Small intestine (tissue), 7 donors: Measurements from ENCODE around the gene DECR2. TPM values are rescaled to one million over a fixed set of nuclear protein-coding genes. Genes with fewer than 3 reads are reported as not detected.
"Not testable (repeated sequence)": the region's sequence is repeated elsewhere in the genome, so short reads cannot be mapped to it uniquely, and the experiment has no call there.

ENCODE experiments used
- DNase-seq, 2 donors: peaks; one replicate each; pipeline versions ENCODE4 v3.0.0 to v3.0.0-alpha.2; 2013
- FAIRE-seq: peaks from 2 replicates; lab custom pipeline; 2012; peaks lifted over from hg19 to GRCh38; lab: Jason Lieb, UNC
- H3K27ac ChIP-seq, 3 donors: one replicate each; pipeline ENCODE4 v1.5.1; 2013; ENCODE audit warnings: low read length in 2 of 3, mild to moderate bottlenecking in 2 of 3, control low read depth in 1 of 3, inconsistent platforms in 1 of 3, low read depth in 1 of 3, moderate library complexity in 1 of 3
- H3K27me3 ChIP-seq, 3 donors: one replicate each; pipeline ENCODE4 v1.6.1; 2013; ENCODE audit warnings: low read length in 3 of 3, inconsistent platforms in 1 of 3; ENCODE audit not compliant: control insufficient read depth in 3 of 3, insufficient read depth in 3 of 3
- H3K36me3 ChIP-seq, 3 donors: one replicate each; pipeline ENCODE4 v1.6.1; 2013; ENCODE audit warnings: low read length in 3 of 3, inconsistent platforms in 1 of 3, low read depth in 1 of 3, mild to moderate bottlenecking in 1 of 3, moderate library complexity in 1 of 3; ENCODE audit not compliant: control insufficient read depth in 3 of 3, insufficient read depth in 2 of 3
- H3K4me1 ChIP-seq, 3 donors: one replicate each; pipeline ENCODE4 v1.6.1; 2013; ENCODE audit warnings: low read length in 2 of 3, inconsistent platforms in 1 of 3, low read depth in 1 of 3, mild to moderate bottlenecking in 1 of 3, moderate library complexity in 1 of 3; ENCODE audit not compliant: control insufficient read depth in 3 of 3, insufficient read depth in 2 of 3
- H3K4me3 ChIP-seq, 3 donors: one replicate each; pipeline ENCODE4 v1.5.1; 2013; ENCODE audit warnings: low read length in 3 of 3, control low read depth in 1 of 3, inconsistent platforms in 1 of 3, low read depth in 1 of 3, mild to moderate bottlenecking in 1 of 3, moderate library complexity in 1 of 3
- H3K9me3 ChIP-seq, 2 donors: one replicate each; pipeline ENCODE4 v1.6.1; 2013; ENCODE audit warnings: low read depth in 1 of 2, low read length in 1 of 2; ENCODE audit not compliant: control insufficient read depth in 2 of 2, insufficient read depth in 1 of 2
- WGBS, 3 donors: extraction: QIAGEN DNeasy Blood & Tissue Kit; methylation state at CpG; one replicate each; pipeline ENCODE4 v1.1.7; 2013; 5-methylcytosine and 5-hydroxymethylcytosine counted together
- polyA plus RNA-seq, 4 donors: library from polyadenylated mRNA; stranded (reverse) in 3 of 4; unstranded in 1 of 4; fragments of 200-250 nt in 3 of 4; fragments of 120-200 nt in 1 of 4; gene quantifications; one replicate each; pipeline versions ENCODE4 v1.2.1 to v1.2.3, GENCODE V29; 2013
- donor health status: healthy with polysubstance abuse.
- donor health status: control.
- donor health status: control.
- donor health status: Bipolar disorder and iron deficiency.
- donor health status: healthy.

The DECR2 gene
- polyA plus RNA-seq, 4 donors: 46.7 to 154 (median 99.2) TPM

DNA sequence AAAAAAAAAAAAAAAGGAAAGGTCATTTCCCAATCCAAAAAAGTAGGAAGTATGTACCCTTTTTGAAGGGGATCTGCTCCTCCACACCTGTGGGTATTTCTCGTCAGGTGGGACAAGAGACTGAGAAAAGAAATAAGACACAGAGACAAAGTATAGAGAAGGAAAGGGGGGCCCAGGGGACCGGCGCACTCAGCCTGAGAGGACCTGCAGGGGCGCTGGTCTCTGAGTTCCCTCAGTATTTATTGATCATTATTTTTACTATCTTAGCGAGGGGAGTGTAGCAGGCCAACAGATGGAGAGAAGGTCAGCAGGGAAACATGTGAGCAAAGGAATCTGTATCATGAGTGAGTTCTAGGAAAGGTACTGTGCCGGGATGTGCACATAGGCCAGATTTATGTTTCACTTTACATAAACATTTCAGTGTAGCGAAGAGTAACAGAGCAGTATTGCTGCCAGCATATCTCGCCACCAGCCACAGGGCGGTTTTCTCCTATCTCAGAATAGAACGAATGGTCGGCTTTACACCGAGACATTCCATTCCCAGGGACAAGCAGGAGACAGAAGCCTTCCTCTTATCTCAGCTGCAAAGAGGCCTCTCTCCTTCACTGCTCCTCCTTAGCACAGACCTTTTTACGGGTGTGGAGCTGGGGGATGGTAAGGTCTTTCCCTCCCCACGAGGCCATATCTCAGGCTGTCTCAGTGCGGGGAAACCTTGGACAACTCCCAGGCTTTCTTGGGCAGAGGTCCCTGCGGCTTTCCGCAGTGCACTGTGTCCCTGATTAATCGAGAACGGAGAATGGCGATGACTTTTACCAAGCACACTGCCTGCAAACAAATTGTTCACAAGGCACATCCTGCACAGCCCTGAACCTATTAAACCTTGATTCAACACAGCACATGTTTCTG is 13.7 kb upstream of the DECR2 start:
- H3K4me3 ChIP-seq: peak overlapping the region in 1 of 3 donors; percentile 4
- peak; percentile 29 to 79 for DNase-seq
- peaks cover 0 to 18% (median 0%) of the 10 kb centered on the region in 3 donors for H3K36me3 ChIP-seq
- H3K9me3 ChIP-seq, H3K27me3 ChIP-seq, FAIRE-seq: not testable (repeated sequence)
- 21 to 38% (median 31%) methylated on average over 20 of the region's 20 CpGs for whole genome bisulfite sequencing, 3 donors
- peak overlapping the region in 1 of 3 donors; percentile 51 for H3K27ac ChIP-seq
- peaks cover 0 to 36% (median 0%) of the 10 kb centered on the region in 3 donors for H3K4me1 ChIP-seq

DNA sequence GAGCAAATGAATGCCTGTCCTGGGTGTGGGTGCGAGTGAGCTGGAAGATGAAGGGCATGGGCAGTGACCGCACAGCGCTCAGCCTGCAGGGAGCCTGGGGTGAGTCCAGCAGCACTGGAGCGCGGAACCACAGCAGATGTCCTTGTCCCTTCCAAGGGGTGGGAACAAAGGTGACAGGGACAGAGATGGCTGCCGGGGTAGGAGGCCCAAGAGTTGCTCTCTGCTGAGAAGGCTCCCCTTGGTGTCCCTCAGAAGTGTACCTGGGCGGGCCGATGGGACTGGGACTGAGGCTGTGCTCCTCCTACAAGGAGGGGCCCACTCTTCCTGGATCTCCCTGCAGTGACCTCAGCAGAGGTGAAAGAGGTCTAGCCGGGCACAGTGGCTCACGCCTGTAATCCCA is 12.3 kb upstream of the DECR2 start:
- DNase-seq (no peak), FAIRE-seq (no peak)
- Histone ChIP-seq H3K27ac (peak overlapping the region in 1 of 3 donors; percentile 52), H3K4me3 (no peak overlapping the region), H3K27me3 (no peaks in the 10 kb centered on the region), H3K4me1 (peaks cover 0 to 24% (median 0%) of the 10 kb centered on the region in 3 donors), H3K9me3 (peaks cover 0 to 6% of the 10 kb centered on the region in 2 donors), H3K36me3 (peaks cover 0 to 13% (median 0%) of the 10 kb centered on the region in 3 donors)
- 84 to 85% (median 85%) methylated on average over 10 of the region's 10 CpGs for WGBS, 3 donors

DNA sequence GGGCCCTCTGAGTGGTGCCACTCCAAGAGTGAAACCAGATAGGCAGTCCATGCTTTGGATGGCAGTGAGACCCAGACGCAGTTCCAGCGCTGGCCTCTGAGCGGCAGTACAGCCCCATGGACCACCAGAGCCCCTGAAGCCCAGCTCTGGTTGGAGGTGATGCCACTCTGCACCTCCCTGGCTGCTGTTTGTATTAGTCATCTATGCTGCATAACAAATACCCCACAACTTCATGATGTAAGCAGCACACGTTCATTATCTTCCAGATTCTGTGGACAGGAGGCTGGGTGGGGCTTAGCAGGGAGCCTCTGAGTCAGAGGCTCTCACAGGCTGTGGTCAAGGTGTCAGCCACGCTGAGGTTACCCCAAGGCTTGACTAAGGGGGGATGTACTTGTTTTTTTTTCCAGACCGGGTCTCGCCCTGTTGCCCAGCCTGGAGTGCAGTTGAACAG is 9.8 kb upstream of the DECR2 start:
- Histone ChIP-seq H3K27ac (no peak overlapping the region), H3K27me3 (no peaks in the 10 kb centered on the region), H3K9me3 (peaks cover 0 to 6% of the 10 kb centered on the region in 2 donors), H3K4me3 (no peak overlapping the region), H3K4me1 (peaks cover 0 to 31% (median 3%) of the 10 kb centered on the region in 3 donors), H3K36me3 (peaks cover 0 to 8% (median 0%) of the 10 kb centered on the region in 3 donors)
- FAIRE-seq (no peak), DNase-seq (peak; percentile 49 to 59)
- WGBS, 3 donors: 59 to 71% (median 63%) methylated on average over 7 of the region's 7 CpGs

DNA sequence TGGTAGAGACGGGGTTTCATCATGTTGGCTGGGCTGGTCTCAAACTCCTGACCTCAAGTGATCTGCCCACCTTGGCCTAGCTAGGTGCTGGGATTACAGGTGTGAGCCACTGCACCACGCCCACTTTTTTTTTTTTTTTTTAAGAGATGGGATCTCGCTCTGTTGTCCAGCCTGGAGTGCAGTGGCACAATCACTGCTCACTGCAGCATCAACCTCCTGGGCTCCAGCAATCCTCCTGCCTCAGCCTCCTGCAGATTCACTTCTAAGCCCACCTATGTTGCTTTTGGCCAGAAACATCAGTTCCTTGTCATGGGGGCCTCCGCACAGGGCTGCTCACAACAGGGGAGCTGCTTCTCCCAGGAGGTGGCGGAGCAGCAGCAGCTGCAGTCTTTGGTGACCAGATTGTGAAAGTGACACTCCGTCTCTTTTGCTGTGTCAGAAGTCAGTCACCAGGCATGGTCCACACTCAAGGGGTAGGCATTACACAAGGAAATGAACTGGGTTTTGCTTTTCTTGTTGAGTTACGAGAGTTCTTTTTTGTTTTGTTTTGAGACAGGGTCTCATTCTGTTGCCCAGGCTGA is 9.1 kb upstream of the DECR2 start:
- DNase-seq: no peak
- FAIRE-seq: no peak

DNA sequence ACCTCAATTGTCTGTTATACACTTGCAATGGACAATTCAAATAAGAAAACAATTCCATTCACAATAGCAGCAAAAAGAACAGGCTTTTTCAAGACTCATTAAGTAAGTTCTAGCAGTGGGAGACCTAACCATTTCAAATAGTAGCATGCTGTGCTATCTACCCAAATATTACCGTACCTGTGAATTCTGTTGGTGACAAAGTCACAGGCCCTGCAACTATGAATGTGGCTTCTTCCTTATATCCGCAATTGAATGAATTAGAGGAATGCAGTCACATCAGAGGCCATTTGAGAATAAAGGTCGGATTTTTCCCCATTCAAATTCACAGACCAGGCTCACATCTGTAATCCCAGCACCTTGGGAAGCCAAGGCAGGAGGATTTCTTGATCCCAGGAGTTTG is 5.5 kb upstream of the DECR2 start:
- Histone ChIP-seq H3K4me3 (peak overlapping the region in 1 of 3 donors; percentile 56), H3K27ac (no peak overlapping the region), H3K9me3 (peaks cover 0 to 6% of the 10 kb centered on the region in 2 donors), H3K36me3 (peaks cover 0 to 37% (median 0%) of the 10 kb centered on the region in 3 donors), H3K4me1 (peaks cover 0 to 20% (median 7%) of the 10 kb centered on the region in 3 donors), H3K27me3 (no peaks in the 10 kb centered on the region)
- no peak for FAIRE-seq
- WGBS, 3 donors: 27 to 42% (median 40%) methylated on average over 3 of the region's 3 CpGs
- no peak for DNase-seq

More for the DNA sequence above, 9.1 kb upstream of the DECR2 start:
- no peaks in the 10 kb centered on the region for H3K27me3 ChIP-seq
- 79 to 93% (median 92%) methylated on average over 7 of the region's 7 CpGs for WGBS, 3 donors
- peaks cover 0 to 7% (median 0%) of the 10 kb centered on the region in 3 donors for H3K36me3 ChIP-seq
- H3K27ac ChIP-seq: peak overlapping the region in 1 of 3 donors; percentile 30
- peaks cover 0 to 6% of the 10 kb centered on the region in 2 donors for H3K9me3 ChIP-seq
- H3K4me1 ChIP-seq: peaks cover 0 to 25% (median 3%) of the 10 kb centered on the region in 3 donors
- H3K4me3 ChIP-seq: no peak overlapping the region

DNA sequence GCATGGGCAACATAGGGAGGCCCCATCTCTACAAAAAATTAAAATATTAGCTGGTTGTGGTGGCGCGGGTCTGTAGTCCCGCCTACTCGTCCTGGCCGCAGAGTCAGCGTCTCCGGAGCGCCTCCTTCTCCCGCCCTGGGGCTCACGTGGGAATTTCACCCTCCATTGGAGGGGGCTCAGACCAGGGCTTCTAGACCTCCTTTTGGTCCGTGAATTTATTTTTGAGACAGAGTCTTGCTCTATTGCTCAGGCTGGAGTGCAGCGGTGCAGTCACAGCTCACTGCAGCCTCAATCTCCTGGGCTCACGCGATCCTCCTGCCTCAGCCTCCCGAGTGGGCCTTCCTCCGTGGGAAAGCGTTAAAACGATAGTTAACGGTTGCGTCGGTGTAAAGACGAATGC is 5.1 kb upstream of the DECR2 start:
- peak in 1 of 2 donors; percentile 55 for DNase-seq
- FAIRE-seq: no peak
- H3K36me3 ChIP-seq: peaks cover 0 to 36% (median 0%) of the 10 kb centered on the region in 3 donors
- H3K27me3 ChIP-seq: no peaks in the 10 kb centered on the region
- H3K27ac ChIP-seq: peak overlapping the region in 1 of 3 donors; percentile 48
- peak overlapping the region; percentile 50 to 58 (median 56) for H3K4me3 ChIP-seq
- H3K9me3 ChIP-seq: peaks cover 0 to 5% of the 10 kb centered on the region in 2 donors
- peaks cover 0 to 20% (median 7%) of the 10 kb centered on the region in 3 donors for H3K4me1 ChIP-seq
- WGBS, 3 donors: 3 to 9% (median 6%) methylated on average over 22 of the region's 22 CpGs

DNA sequence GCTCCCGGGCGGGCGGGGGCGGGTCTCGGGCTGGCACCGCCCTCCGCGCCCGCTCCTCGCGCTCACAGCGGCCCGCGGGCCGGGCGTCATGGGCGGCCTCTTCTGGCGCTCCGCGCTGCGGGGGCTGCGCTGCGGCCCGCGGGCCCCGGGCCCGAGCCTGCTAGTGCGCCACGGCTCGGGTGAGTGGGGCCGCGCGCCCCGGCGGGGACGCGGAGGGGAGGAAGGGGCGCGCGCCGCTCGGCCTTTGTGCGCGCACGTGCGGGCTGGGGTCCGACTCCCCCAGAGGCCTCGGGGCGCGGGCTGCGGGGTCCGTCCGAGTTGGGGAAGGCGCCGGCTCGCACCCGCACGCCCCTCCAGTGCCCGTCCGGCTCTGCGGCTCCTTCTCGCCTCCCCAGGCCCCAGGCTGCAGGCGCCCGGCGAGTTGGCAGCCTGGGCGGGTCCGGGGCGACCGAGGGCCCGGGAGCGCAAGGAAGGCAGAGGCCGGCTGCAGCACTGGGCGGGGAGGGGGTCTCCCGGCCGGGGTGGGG is 4.5 kb upstream of the DECR2 start, which contains the start of gene NME4:
Gene NME4 (plus strand): TSS at position 65 of the 527 bp plus-strand sequence. CDS start 24 bp downstream, at position 89.
- 0 to 1% (median 0%) methylated on average over 34 to 75 of the region's 75 CpGs for WGBS, 3 donors
- FAIRE-seq (no peak), DNase-seq (peak in 1 of 2 donors; percentile 65)
- H3K4me1 ChIP-seq: peaks cover 0 to 20% (median 7%) of the 10 kb centered on the region in 3 donors
- no peaks in the 10 kb centered on the region for H3K27me3 ChIP-seq
- H3K9me3 ChIP-seq: no peaks in the 10 kb centered on the region
- peak within 1 kb of the TSS in 2 of 3 donors; percentile 50 to 61 for H3K27ac ChIP-seq
- peak within 1 kb of the TSS; percentile 50 to 58 (median 56) for H3K4me3 ChIP-seq
- H3K36me3 ChIP-seq: peaks cover 0 to 30% (median 0%) of the 10 kb centered on the region in 3 donors
